Smooth muscle cell (in vitro differentiated cells): ENCODE data around the gene TTC13. TPM values are rescaled to one million over a fixed set of nuclear protein-coding genes. Genes with fewer than 3 reads are reported as not detected.
A peak's percentile ranks its signal among the peaks of the same experiment; 100 is the strongest.

Experiments used
- DNase-seq: peaks from one replicate; lab custom pipeline; 2025; ENCODE audit not compliant: unreplicated experiment; lab: John Stamatoyannopoulos, UW
- H2AFZ ChIP-seq: fragments of 200-600 bp; sonication (generic); 2 replicates; pipeline ENCODE4 v1.6.0; 2016; ENCODE audit warnings: antibody characterized with exemption, low read depth, mild to moderate bottlenecking
- H3F3A ChIP-seq: fragments of 200-600 bp; sonication (generic); 2 replicates; pipeline ENCODE4 v1.6.0; 2017; ENCODE audit warnings: antibody characterized with exemption, low read depth
- H3K27ac ChIP-seq: fragments of 200-600 bp; sonication (generic); 2 replicates; pipeline ENCODE4 v1.5.1; 2016; ENCODE audit warnings: low read depth, mild to moderate bottlenecking
- H3K27me3 ChIP-seq: fragments of 200-600 bp; sonication (generic); 2 replicates; pipeline ENCODE4 v1.6.1; 2016; ENCODE audit warnings: low read depth, mild to moderate bottlenecking
- H3K36me3 ChIP-seq: fragments of 200-600 bp; sonication (generic); 2 replicates; pipeline ENCODE4 v1.5.1; 2016; ENCODE audit warnings: low read depth
- H3K4me1 ChIP-seq: fragments of 200-600 bp; sonication (generic); 2 replicates; pipeline ENCODE4 v1.5.1; 2016; ENCODE audit warnings: low read depth
- H3K4me2 ChIP-seq: fragments of 200-600 bp; sonication (generic); 2 replicates; pipeline ENCODE4 v1.6.0; 2016; ENCODE audit warnings: mild to moderate bottlenecking
- H3K4me3 ChIP-seq: fragments of 200-600 bp; sonication (generic); 2 replicates; pipeline ENCODE4 v1.5.1; 2016; ENCODE audit warnings: mild to moderate bottlenecking
- H3K79me2 ChIP-seq: fragments of 200-600 bp; sonication (generic); 2 replicates; pipeline ENCODE4 v1.6.0; 2016; ENCODE audit warnings: low read depth, mild to moderate bottlenecking
- H3K9ac ChIP-seq: fragments of 200-600 bp; sonication (generic); 2 replicates; pipeline ENCODE4 v1.6.0; 2016; ENCODE audit warnings: low read depth
- H3K9me3 ChIP-seq: fragments of 200-600 bp; sonication (generic); replicated peaks from 2 replicates; pipeline ENCODE4 v1.5.1; 2016; ENCODE audit warnings: low read depth
- H4K20me1 ChIP-seq: fragments of 200-600 bp; sonication (generic); 2 replicates; pipeline ENCODE4 v1.6.0; 2016; ENCODE audit warnings: low read depth
- CTCF ChIP-seq: fragments of 200-600 bp; sonication (generic); IDR thresholded peaks from 2 replicates; pipeline ENCODE4 v1.5.1; 2017; ENCODE audit warnings: borderline replicate concordance, mild to moderate bottlenecking, antibody characterized with exemption; ENCODE audit not compliant: insufficient read depth, poor library complexity, severe bottlenecking
- WGBS: methylation state at CpG from one replicate; pipeline ENCODE4 v1.1.7; 2016; ENCODE audit warnings: low lambda C conversion rate; 5-methylcytosine and 5-hydroxymethylcytosine counted together
- polyA plus RNA-seq: library from polyadenylated mRNA; unstranded; fragments of >200 nt; fragmentation: Nextera tagmentation; extraction: Ambion mirVana; gene quantifications from 2 replicates; pipeline ENCODE4 v1.2.1, GENCODE V29; 2016
- total RNA-seq: library from RNA; depleted of rRNA; stranded (reverse); fragments of >200 nt; gene quantifications from 2 replicates; pipeline ENCODE4 v1.2.3, GENCODE V29; 2014

TTC13 gene
- total and polyA plus RNA-seq, 2 experiments from 2014 or later: 5.6 to 9.1 TPM

DNA sequence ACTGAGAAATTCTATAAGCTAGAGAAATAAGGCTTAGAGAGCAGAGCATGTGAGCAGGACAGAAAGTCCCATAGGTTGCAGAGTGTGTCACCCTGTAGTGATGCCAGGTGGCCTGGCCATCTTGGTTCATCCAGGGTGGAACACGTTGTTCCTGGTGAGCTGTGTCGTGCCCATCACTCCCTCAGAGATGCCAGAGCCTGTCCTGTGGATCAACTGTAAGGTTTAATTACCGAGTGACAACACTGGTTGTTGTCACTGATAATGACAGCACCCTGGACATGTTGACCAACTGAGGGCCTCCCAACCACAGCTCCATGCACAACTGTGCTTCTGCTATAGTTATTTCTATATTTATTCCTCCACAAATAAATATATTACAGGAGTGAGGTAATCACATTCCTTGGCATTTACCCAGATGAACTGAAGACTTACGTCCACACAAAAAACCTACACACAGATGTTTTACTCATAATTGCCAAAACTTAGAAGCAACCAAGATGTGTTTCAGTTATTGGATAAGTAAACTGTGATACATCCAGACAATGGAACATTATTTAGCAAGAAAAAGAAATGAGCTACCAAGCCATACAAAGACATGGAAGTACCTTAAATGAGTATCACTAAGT is 116.6 kb downstream of the TTC13 start:
- no peak overlapping the region for H3K4me2 ChIP-seq
- no peak overlapping the region for H3K9ac ChIP-seq
- H4K20me1 ChIP-seq: peaks cover 88% of the 10 kb centered on the region
- no peak for DNase-seq
- H2AFZ ChIP-seq: no peak overlapping the region
- H3K27ac ChIP-seq: peak overlapping the region; percentile 55
- H3K9me3 ChIP-seq: no peaks in the 10 kb centered on the region
- 87% methylated on average over 4 of the region's 4 CpGs for whole genome bisulfite sequencing
- H3K27me3 ChIP-seq: no peaks in the 10 kb centered on the region
- H3K36me3 ChIP-seq: no peaks in the 10 kb centered on the region
- no peak overlapping the region for H3K4me3 ChIP-seq
- peaks cover 31% of the 10 kb centered on the region for H3F3A ChIP-seq
- peaks cover 53% of the 10 kb centered on the region for H3K4me1 ChIP-seq
- no peak for TF ChIP-seq CTCF
- H3K79me2 ChIP-seq: peaks cover 88% of the 10 kb centered on the region

DNA sequence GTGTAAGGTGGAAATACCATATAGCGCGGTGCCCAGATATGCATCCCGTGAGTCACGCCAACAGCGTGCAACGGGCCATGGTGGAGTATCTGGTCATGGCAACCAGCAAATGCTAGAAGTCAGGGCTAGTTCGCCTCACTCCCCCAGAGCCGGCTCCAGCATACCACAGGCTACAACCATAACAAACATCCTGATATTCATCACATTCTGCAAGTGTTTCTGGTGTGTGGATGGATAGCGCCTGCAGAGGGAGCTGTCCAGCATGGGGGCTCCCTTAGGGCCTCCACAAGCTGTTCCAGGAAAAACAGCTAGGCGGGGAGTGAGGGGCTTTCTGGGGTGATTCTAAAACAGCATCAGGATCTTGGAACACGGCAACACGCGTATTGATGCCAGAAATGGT is 117.2 kb downstream of the TTC13 start:
- H3K36me3 ChIP-seq: no peaks in the 10 kb centered on the region
- peaks cover 83% of the 10 kb centered on the region for H3K79me2 ChIP-seq
- no peak overlapping the region for H3K4me2 ChIP-seq
- DNase-seq: no peak
- no peak overlapping the region for H2AFZ ChIP-seq
- H4K20me1 ChIP-seq: peaks cover 86% of the 10 kb centered on the region
- peaks cover 31% of the 10 kb centered on the region for H3F3A ChIP-seq
- 96% methylated on average over 13 of the region's 13 CpGs for WGBS
- H3K27me3 ChIP-seq: no peaks in the 10 kb centered on the region
- peaks cover 48% of the 10 kb centered on the region for H3K4me1 ChIP-seq
- no peak overlapping the region for H3K9ac ChIP-seq
- H3K4me3 ChIP-seq: no peak overlapping the region
- TF ChIP-seq CTCF: no peak
- no peaks in the 10 kb centered on the region for H3K9me3 ChIP-seq
- H3K27ac ChIP-seq: no peak overlapping the region

DNA sequence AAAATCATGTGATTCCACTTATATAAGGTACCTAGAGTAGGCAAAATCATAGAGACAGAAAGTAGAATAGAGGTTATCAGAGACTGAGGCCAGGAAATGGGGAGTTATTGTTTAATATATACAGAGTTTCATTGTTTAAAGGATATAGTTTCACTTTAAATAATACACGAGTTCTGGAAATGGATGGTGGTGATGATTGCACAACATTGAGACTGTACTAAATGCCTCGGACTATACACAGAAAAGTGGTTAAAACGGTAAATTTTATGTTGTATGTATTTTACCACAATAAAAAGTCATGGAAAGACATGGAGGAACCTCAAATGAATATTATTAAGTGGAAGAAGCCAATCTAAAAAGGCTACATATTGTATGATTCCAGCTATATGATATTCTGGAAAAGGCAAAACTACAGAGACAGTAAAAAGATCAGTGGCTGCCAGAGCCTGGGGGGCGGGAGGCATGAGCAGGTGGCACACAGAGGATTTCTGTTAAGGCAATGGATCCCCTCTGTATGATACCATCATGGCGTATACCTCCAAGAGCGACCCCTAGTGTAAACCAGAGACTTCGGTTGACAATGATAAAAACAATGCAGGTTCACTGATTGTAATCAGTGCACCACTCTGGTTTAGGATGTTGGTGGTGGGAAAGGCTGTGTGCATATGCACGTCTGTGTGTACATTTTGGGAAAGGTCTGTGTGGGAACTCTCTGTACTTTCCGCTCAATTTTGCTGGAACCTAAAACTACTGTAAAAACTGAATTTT is 117.9 kb downstream of the TTC13 start:
- H3K79me2 ChIP-seq: peaks cover 82% of the 10 kb centered on the region
- no peak for DNase-seq
- TF ChIP-seq CTCF: no peak
- 86% methylated on average over 9 of the region's 9 CpGs for WGBS
- peaks cover 79% of the 10 kb centered on the region for H4K20me1 ChIP-seq
- H3K9me3 ChIP-seq: no peaks in the 10 kb centered on the region
- peak overlapping the region; percentile 15 for H3K4me2 ChIP-seq
- no peak overlapping the region for H2AFZ ChIP-seq
- no peak overlapping the region for H3K4me3 ChIP-seq
- peaks cover 46% of the 10 kb centered on the region for H3K4me1 ChIP-seq
- no peaks in the 10 kb centered on the region for H3K36me3 ChIP-seq
- no peaks in the 10 kb centered on the region for H3K27me3 ChIP-seq
- H3F3A ChIP-seq: peaks cover 31% of the 10 kb centered on the region
- no peak overlapping the region for H3K27ac ChIP-seq
- no peak overlapping the region for H3K9ac ChIP-seq
